HG02884 (cell line): ENCODE measurements around the gene TGDS.

Experiments used
- ATAC-seq: cut with Tn5 transposase; IDR thresholded peaks from one replicate; pipeline ENCODE4 v1.9.1; 2021; ENCODE audit warnings: mild to moderate bottlenecking, moderate library complexity; ENCODE audit not compliant: unreplicated experiment

TGDS gene

GRCh38 chr13:94601446-94602431 is 5.8 kb upstream of the TGDS start, which contains the start of gene GPR180:
Gene GPR180 (plus strand): TSS chr13:94601857. CDS start chr13:94601928, 71 bp downstream.
- peak; percentile 97 for ATAC-seq

- no peak for ATAC-seq
These were observed 3.9 kb upstream of the TGDS start for GRCh38 chr13:94599877-94600276.

- no peak for ATAC-seq
These were observed 2.3 kb upstream of the TGDS start for GRCh38 chr13:94598281-94598680.

- no peak for ATAC-seq
These were observed 621 bp upstream of the TGDS start for GRCh38 chr13:94596575-94596971.

GRCh38 chr13:94595001-94595949 is 677 bp downstream of the TGDS start:
- peak; percentile 44 for ATAC-seq

GRCh38 chr13:94590744-94591143 is 5.2 kb downstream of the TGDS start:
- no peak for ATAC-seq

GRCh38 chr13:94588541-94588940 is 7.4 kb downstream of the TGDS start:
- no peak for ATAC-seq

- no peak for ATAC-seq
These were observed 9.6 kb downstream of the TGDS start for GRCh38 chr13:94586371-94586770.

GRCh38 chr13:94585543-94586101 is 10.3 kb downstream of the TGDS start:
- ATAC-seq: no peak

- no peak for ATAC-seq
These were observed 12.0 kb downstream of the TGDS start for GRCh38 chr13:94583926-94584325.

GRCh38 chr13:94579063-94579462 is 16.9 kb downstream of the TGDS start:
- no peak for ATAC-seq

GRCh38 chr13:94569615-94570014 is 26.3 kb downstream of the TGDS start:
- ATAC-seq: no peak

GRCh38 chr13:94568443-94568842 is 27.5 kb downstream of the TGDS start:
- ATAC-seq: no peak

- ATAC-seq: no peak
These were observed 28.4 kb downstream of the TGDS start for GRCh38 chr13:94567581-94567980.

GRCh38 chr13:94561126-94561525 is 34.8 kb downstream of the TGDS start:
- ATAC-seq: no peak

GRCh38 chr13:94560116-94560515 is 35.8 kb downstream of the TGDS start:
- no peak for ATAC-seq

GRCh38 chr13:94559222-94559795 is 36.6 kb downstream of the TGDS start:
- no peak for ATAC-seq

- no peak for ATAC-seq
These were observed 37.2 kb downstream of the TGDS start for GRCh38 chr13:94558716-94559115.

- ATAC-seq: no peak
These were observed 38.2 kb downstream of the TGDS start for GRCh38 chr13:94557684-94558235.

- ATAC-seq: no peak
These were observed 39.3 kb downstream of the TGDS start for GRCh38 chr13:94556621-94557020.
